K562 (cell line): ENCODE measurements around the gene NT5DC1. TPM values are rescaled to one million over a fixed set of nuclear protein-coding genes. Genes with fewer than 3 reads are reported as not detected.

Experiments used
- MEF2A ChIP-seq: IDR thresholded peaks from 2 replicates; pipeline ENCODE4 v1.6.1; 2011; ENCODE audit warnings: low read depth, mild to moderate bottlenecking, low read length, moderate library complexity; ENCODE audit not compliant: control insufficient read depth
- SNRNP70 ChIP-seq: fragments of 200-400 bp; formaldehyde crosslinking; optimal IDR thresholded peaks from 2 replicates; pipeline ENCODE3; 2017; ENCODE audit warnings: low read depth, low read length
- ZNF696 ChIP-seq: fragments of 250-450 bp; sonication (Bioruptor Pico); conservative IDR thresholded peaks from 2 replicates; pipeline ENCODE4 v1.4.0; 2020; ENCODE audit warnings: mild to moderate bottlenecking, moderate library complexity
- polyA plus RNA-seq, 8 experiments: library from polyadenylated mRNA; depleted of rRNA in 4 of 8; stranded (reverse) in 5 of 8; unstranded in 3 of 8; fragments of >200 nt; fragmentation: Nextera tagmentation in 2 of 8; fragmentation: Illumina TruSeq in 1 of 8; extraction: Ambion mirVana in 2 of 8; extraction: Trizol in 1 of 8; gene quantifications; 2 replicates each; pipeline versions ENCODE4 v1.2.1 to v1.2.3, GENCODE V29; 2011 to 2014; ENCODE audit warnings: inconsistent platforms in 1 of 8, missing spikeins in 1 of 8
- total RNA-seq, 7 experiments: library from RNA; depleted of rRNA in 6 of 7; stranded (reverse); fragments of >200 nt in 6 of 7; fragmentation: Illumina TruSeq in 2 of 7; extraction: Trizol in 2 of 7; gene quantifications; 2 replicates each; pipeline versions ENCODE4 v1.2.1 to v1.2.3, GENCODE V29; 2011 to 2021; ENCODE audit warnings: low replicate concordance in 1 of 7
- TF ChIP-seq, protein P1 (sequence below), 2 experiments: fragments of 450-650 bp; IDR thresholded peaks; 2 replicates each; pipeline ENCODE4 v1.6.1; 2016
- TF ChIP-seq, protein P2 (sequence below): fragments of 250-450 bp; sonication (Bioruptor Pico); IDR thresholded peaks from 2 replicates; pipeline ENCODE4 v1.4.0; 2020; ENCODE audit warnings: borderline replicate concordance
- TF ChIP-seq, protein P3 (sequence below): fragments of 200-600 bp; sonication (generic); IDR thresholded peaks from one replicate; pipeline ENCODE4 v1.6.1; 2012; ENCODE audit warnings: mild to moderate bottlenecking, low read depth, low read length, inconsistent platforms
- TF ChIP-seq, protein P4 (sequence below): sonication (generic); formaldehyde crosslinking; IDR thresholded peaks from 2 replicates; pipeline ENCODE4 v1.8.0; 2023; ENCODE audit warnings: missing genetic modification reagents, mild to moderate bottlenecking, borderline replicate concordance

NT5DC1 gene
- total and polyA plus RNA-seq, 9 of the 15 experiments (the other 6 are each of a cell fraction or from before 2014, with no cell fraction given), result 4.9 to 28.5 (median 16.3) TPM

DNA sequence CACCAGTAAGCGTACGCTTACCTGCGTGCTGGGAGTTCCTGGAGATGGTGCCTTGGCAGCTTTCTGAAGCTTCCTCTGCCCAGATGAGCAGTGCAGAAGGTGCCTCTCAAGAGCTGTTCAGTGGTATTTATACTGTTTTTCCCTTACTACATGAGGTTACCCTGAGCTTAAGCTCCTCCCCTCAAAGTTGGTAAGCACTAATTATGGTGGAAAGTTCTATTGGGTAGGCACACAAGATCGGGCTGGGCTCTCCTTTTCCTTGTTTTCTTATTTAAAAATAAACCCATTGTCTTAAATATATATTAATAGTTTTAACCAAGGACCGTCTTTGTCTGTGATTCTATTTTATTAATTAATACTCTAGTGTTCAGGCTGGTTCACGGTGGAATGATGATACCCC lies 25.4 kb downstream of the NT5DC1 start, which contains the start of gene COL10A1 (continued):
- TF ChIP-seq, protein P1, sequence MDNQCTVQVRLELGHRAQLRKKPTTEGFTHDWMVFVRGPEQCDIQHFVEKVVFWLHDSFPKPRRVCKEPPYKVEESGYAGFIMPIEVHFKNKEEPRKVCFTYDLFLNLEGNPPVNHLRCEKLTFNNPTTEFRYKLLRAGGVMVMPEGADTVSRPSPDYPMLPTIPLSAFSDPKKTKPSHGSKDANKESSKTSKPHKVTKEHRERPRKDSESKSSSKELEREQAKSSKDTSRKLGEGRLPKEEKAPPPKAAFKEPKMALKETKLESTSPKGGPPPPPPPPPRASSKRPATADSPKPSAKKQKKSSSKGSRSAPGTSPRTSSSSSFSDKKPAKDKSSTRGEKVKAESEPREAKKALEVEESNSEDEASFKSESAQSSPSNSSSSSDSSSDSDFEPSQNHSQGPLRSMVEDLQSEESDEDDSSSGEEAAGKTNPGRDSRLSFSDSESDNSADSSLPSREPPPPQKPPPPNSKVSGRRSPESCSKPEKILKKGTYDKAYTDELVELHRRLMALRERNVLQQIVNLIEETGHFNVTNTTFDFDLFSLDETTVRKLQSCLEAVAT (IDR thresholded peaks at IDR 0.05), result no peak
- TF ChIP-seq, protein P2, sequence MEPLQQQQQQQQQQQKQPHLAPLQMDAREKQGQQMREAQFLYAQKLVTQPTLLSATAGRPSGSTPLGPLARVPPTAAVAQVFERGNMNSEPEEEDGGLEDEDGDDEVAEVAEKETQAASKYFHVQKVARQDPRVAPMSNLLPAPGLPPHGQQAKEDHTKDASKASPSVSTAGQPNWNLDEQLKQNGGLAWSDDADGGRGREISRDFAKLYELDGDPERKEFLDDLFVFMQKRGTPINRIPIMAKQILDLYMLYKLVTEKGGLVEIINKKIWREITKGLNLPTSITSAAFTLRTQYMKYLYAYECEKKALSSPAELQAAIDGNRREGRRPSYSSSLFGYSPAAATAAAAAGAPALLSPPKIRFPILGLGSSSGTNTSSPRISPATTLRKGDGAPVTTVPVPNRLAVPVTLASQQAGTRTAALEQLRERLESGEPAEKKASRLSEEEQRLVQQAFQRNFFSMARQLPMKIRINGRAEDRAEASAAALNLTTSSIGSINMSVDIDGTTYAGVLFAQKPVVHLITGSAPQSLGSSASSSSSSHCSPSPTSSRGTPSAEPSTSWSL (CRISPR knock-in tag), result no peak
- TF ChIP-seq, protein P3, sequence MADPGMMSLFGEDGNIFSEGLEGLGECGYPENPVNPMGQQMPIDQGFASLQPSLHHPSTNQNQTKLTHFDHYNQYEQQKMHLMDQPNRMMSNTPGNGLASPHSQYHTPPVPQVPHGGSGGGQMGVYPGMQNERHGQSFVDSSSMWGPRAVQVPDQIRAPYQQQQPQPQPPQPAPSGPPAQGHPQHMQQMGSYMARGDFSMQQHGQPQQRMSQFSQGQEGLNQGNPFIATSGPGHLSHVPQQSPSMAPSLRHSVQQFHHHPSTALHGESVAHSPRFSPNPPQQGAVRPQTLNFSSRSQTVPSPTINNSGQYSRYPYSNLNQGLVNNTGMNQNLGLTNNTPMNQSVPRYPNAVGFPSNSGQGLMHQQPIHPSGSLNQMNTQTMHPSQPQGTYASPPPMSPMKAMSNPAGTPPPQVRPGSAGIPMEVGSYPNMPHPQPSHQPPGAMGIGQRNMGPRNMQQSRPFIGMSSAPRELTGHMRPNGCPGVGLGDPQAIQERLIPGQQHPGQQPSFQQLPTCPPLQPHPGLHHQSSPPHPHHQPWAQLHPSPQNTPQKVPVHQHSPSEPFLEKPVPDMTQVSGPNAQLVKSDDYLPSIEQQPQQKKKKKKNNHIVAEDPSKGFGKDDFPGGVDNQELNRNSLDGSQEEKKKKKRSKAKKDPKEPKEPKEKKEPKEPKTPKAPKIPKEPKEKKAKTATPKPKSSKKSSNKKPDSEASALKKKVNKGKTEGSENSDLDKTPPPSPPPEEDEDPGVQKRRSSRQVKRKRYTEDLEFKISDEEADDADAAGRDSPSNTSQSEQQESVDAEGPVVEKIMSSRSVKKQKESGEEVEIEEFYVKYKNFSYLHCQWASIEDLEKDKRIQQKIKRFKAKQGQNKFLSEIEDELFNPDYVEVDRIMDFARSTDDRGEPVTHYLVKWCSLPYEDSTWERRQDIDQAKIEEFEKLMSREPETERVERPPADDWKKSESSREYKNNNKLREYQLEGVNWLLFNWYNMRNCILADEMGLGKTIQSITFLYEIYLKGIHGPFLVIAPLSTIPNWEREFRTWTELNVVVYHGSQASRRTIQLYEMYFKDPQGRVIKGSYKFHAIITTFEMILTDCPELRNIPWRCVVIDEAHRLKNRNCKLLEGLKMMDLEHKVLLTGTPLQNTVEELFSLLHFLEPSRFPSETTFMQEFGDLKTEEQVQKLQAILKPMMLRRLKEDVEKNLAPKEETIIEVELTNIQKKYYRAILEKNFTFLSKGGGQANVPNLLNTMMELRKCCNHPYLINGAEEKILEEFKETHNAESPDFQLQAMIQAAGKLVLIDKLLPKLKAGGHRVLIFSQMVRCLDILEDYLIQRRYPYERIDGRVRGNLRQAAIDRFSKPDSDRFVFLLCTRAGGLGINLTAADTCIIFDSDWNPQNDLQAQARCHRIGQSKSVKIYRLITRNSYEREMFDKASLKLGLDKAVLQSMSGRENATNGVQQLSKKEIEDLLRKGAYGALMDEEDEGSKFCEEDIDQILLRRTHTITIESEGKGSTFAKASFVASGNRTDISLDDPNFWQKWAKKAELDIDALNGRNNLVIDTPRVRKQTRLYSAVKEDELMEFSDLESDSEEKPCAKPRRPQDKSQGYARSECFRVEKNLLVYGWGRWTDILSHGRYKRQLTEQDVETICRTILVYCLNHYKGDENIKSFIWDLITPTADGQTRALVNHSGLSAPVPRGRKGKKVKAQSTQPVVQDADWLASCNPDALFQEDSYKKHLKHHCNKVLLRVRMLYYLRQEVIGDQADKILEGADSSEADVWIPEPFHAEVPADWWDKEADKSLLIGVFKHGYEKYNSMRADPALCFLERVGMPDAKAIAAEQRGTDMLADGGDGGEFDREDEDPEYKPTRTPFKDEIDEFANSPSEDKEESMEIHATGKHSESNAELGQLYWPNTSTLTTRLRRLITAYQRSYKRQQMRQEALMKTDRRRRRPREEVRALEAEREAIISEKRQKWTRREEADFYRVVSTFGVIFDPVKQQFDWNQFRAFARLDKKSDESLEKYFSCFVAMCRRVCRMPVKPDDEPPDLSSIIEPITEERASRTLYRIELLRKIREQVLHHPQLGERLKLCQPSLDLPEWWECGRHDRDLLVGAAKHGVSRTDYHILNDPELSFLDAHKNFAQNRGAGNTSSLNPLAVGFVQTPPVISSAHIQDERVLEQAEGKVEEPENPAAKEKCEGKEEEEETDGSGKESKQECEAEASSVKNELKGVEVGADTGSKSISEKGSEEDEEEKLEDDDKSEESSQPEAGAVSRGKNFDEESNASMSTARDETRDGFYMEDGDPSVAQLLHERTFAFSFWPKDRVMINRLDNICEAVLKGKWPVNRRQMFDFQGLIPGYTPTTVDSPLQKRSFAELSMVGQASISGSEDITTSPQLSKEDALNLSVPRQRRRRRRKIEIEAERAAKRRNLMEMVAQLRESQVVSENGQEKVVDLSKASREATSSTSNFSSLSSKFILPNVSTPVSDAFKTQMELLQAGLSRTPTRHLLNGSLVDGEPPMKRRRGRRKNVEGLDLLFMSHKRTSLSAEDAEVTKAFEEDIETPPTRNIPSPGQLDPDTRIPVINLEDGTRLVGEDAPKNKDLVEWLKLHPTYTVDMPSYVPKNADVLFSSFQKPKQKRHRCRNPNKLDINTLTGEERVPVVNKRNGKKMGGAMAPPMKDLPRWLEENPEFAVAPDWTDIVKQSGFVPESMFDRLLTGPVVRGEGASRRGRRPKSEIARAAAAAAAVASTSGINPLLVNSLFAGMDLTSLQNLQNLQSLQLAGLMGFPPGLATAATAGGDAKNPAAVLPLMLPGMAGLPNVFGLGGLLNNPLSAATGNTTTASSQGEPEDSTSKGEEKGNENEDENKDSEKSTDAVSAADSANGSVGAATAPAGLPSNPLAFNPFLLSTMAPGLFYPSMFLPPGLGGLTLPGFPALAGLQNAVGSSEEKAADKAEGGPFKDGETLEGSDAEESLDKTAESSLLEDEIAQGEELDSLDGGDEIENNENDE, result no peak
- TF ChIP-seq SNRNP70 (no peak), ZNF696 (CRISPR knock-in tag) (no peak), MEF2A (no peak)
- TF ChIP-seq, protein P4, sequence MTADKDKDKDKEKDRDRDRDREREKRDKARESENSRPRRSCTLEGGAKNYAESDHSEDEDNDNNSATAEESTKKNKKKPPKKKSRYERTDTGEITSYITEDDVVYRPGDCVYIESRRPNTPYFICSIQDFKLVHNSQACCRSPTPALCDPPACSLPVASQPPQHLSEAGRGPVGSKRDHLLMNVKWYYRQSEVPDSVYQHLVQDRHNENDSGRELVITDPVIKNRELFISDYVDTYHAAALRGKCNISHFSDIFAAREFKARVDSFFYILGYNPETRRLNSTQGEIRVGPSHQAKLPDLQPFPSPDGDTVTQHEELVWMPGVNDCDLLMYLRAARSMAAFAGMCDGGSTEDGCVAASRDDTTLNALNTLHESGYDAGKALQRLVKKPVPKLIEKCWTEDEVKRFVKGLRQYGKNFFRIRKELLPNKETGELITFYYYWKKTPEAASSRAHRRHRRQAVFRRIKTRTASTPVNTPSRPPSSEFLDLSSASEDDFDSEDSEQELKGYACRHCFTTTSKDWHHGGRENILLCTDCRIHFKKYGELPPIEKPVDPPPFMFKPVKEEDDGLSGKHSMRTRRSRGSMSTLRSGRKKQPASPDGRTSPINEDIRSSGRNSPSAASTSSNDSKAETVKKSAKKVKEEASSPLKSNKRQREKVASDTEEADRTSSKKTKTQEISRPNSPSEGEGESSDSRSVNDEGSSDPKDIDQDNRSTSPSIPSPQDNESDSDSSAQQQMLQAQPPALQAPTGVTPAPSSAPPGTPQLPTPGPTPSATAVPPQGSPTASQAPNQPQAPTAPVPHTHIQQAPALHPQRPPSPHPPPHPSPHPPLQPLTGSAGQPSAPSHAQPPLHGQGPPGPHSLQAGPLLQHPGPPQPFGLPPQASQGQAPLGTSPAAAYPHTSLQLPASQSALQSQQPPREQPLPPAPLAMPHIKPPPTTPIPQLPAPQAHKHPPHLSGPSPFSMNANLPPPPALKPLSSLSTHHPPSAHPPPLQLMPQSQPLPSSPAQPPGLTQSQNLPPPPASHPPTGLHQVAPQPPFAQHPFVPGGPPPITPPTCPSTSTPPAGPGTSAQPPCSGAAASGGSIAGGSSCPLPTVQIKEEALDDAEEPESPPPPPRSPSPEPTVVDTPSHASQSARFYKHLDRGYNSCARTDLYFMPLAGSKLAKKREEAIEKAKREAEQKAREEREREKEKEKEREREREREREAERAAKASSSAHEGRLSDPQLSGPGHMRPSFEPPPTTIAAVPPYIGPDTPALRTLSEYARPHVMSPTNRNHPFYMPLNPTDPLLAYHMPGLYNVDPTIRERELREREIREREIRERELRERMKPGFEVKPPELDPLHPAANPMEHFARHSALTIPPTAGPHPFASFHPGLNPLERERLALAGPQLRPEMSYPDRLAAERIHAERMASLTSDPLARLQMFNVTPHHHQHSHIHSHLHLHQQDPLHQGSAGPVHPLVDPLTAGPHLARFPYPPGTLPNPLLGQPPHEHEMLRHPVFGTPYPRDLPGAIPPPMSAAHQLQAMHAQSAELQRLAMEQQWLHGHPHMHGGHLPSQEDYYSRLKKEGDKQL (CRISPR knock-in tag), result no peak
